Glutamatergic neuron (in vitro differentiated cells): Measurements from ENCODE around the gene NLRP6. TPM values are rescaled to one million over a fixed set of nuclear protein-coding genes. Genes with fewer than 3 reads are reported as not detected.

Experiments
- DNase-seq: peaks from one replicate; pipeline ENCODE4 v3.0.0; 2022
- H3K27ac Mint-ChIP-seq: one replicate; pipeline ENCODE4 v1.8.0; 2020; ENCODE audit warnings: mild to moderate bottlenecking, mixed read lengths, inconsistent platforms; ENCODE audit not compliant: unreplicated experiment
- H3K27me3 Mint-ChIP-seq: one replicate; pipeline ENCODE4 v1.8.0; 2020; ENCODE audit warnings: mild to moderate bottlenecking, moderate library complexity, mixed read lengths, inconsistent platforms; ENCODE audit not compliant: unreplicated experiment
- H3K36me3 Mint-ChIP-seq: one replicate; pipeline ENCODE4 v1.8.0; 2020; ENCODE audit warnings: mild to moderate bottlenecking, mixed read lengths, inconsistent platforms; ENCODE audit not compliant: unreplicated experiment
- H3K4me1 Mint-ChIP-seq: one replicate; pipeline ENCODE4 v1.8.0; 2020; ENCODE audit warnings: mild to moderate bottlenecking, low read depth, mixed read lengths, inconsistent platforms; ENCODE audit not compliant: unreplicated experiment
- H3K4me3 Mint-ChIP-seq: one replicate; pipeline ENCODE4 v1.8.0; 2020; ENCODE audit warnings: mild to moderate bottlenecking, mixed read lengths, inconsistent platforms; ENCODE audit not compliant: unreplicated experiment
- H3K9me3 Mint-ChIP-seq: one replicate; pipeline ENCODE4 v1.8.0; 2020; ENCODE audit warnings: mild to moderate bottlenecking, moderate library complexity, mixed read lengths, inconsistent platforms; ENCODE audit not compliant: unreplicated experiment
- total RNA-seq: library from RNA; stranded (reverse); fragmentation: NEBNext Ultra II Directional; extraction: Animal tissue kit (Norgen Biotek cat#: 25700); gene quantifications from one replicate; pipeline ENCODE4 v1.2.1, GENCODE V29; 2021; ENCODE audit not compliant: unreplicated experiment
- TF ChIP-seq, protein P1 (sequence below): fragments of 200-600 bp; sonication (generic); IDR thresholded peaks from one replicate; pipeline ENCODE4 v1.5.0; 2021; ENCODE audit not compliant: partially characterized antibody, unreplicated experiment

The NLRP6 gene
- total RNA-seq, 1 donor from 2014 or later: not detected

DNA sequence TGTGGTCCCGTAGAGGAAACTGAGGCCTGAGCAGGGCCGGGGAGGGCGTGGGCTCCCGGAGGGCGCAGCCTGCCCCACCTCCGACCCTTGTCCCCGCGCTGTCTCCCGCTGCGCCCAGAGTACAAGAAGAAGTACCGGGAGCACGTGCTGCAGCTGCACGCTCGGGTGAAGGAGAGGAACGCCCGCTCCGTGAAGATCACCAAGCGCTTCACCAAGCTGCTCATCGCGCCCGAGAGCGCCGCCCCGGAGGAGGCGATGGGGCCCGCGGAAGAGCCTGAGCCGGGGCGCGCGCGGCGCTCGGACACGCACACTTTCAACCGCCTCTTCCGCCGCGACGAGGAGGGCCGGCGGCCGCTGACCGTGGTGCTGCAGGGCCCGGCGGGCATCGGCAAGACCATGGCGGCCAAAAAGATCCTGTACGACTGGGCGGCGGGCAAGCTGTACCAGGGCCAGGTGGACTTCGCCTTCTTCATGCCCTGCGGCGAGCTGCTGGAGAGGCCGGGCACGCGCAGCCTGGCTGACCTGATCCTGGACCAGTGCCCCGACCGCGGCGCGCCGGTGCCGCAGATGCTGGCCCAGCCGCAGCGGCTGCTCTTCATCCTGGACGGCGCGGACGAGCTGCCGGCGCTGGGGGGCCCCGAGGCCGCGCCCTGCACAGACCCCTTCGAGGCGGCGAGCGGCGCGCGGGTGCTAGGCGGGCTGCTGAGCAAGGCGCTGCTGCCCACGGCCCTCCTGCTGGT is 1.9 kb downstream of the NLRP6 start:
- Mint-ChIP-seq H3K27ac (no peak overlapping the region), H3K4me3 (peak overlapping the region; percentile 59), H3K9me3 (peaks cover 14% of the 10 kb centered on the region), H3K36me3 (peaks cover 5% of the 10 kb centered on the region), H3K27me3 (peaks cover 22% of the 10 kb centered on the region), H3K4me1 (peaks cover 3% of the 10 kb centered on the region)
- no peak for DNase-seq
- TF ChIP-seq, protein P1, sequence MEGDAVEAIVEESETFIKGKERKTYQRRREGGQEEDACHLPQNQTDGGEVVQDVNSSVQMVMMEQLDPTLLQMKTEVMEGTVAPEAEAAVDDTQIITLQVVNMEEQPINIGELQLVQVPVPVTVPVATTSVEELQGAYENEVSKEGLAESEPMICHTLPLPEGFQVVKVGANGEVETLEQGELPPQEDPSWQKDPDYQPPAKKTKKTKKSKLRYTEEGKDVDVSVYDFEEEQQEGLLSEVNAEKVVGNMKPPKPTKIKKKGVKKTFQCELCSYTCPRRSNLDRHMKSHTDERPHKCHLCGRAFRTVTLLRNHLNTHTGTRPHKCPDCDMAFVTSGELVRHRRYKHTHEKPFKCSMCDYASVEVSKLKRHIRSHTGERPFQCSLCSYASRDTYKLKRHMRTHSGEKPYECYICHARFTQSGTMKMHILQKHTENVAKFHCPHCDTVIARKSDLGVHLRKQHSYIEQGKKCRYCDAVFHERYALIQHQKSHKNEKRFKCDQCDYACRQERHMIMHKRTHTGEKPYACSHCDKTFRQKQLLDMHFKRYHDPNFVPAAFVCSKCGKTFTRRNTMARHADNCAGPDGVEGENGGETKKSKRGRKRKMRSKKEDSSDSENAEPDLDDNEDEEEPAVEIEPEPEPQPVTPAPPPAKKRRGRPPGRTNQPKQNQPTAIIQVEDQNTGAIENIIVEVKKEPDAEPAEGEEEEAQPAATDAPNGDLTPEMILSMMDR: no peak

GRCh38 chr11:280706-281485 is 2.7 kb downstream of the NLRP6 start:
- H3K27ac Mint-ChIP-seq: no peak overlapping the region
- H3K9me3 Mint-ChIP-seq: peaks cover 13% of the 10 kb centered on the region
- H3K4me3 Mint-ChIP-seq: no peak overlapping the region
- no peak for DNase-seq
- H3K4me1 Mint-ChIP-seq: peaks cover 3% of the 10 kb centered on the region
- H3K27me3 Mint-ChIP-seq: peaks cover 22% of the 10 kb centered on the region
- peaks cover 5% of the 10 kb centered on the region for H3K36me3 Mint-ChIP-seq
- TF ChIP-seq, protein P1: no peak

GRCh38 chr11:281486-282161 is 3.4 kb downstream of the NLRP6 start:
- H3K27ac Mint-ChIP-seq: no peak overlapping the region
- no peak overlapping the region for H3K4me3 Mint-ChIP-seq
- H3K9me3 Mint-ChIP-seq: peaks cover 13% of the 10 kb centered on the region
- H3K36me3 Mint-ChIP-seq: peaks cover 4% of the 10 kb centered on the region
- no peak for DNase-seq
- H3K27me3 Mint-ChIP-seq: peaks cover 22% of the 10 kb centered on the region
- TF ChIP-seq, protein P1: no peak
- H3K4me1 Mint-ChIP-seq: peaks cover 3% of the 10 kb centered on the region

GRCh38 chr11:282171-282570 is 4.0 kb downstream of the NLRP6 start:
- Mint-ChIP-seq H3K9me3 (peaks cover 13% of the 10 kb centered on the region), H3K27ac (no peak overlapping the region), H3K36me3 (no peaks in the 10 kb centered on the region), H3K4me1 (peaks cover 3% of the 10 kb centered on the region), H3K4me3 (no peak overlapping the region), H3K27me3 (peaks cover 25% of the 10 kb centered on the region)
- DNase-seq: no peak
- TF ChIP-seq, protein P1: no peak
